ENCODE results near the gene NEK5. TPM values are rescaled to one million over a fixed set of nuclear protein-coding genes. Genes with fewer than 3 reads are reported as not detected.
"Not testable (repeated sequence)": the region's sequence is repeated elsewhere in the genome, so short reads cannot be mapped to it uniquely, and the experiment has no call there.

NEK5 gene
- total and polyA plus RNA-seq, 2 of the 8 experiments (the other 6 are each of a cell fraction or from before 2014, with no cell fraction given), result 0.12 to 0.35 TPM

GRCh38 chr13:52163878-52164277 lies 35.0 kb upstream of the NEK5 start:
- H3K79me1 ChIP-seq (ENCODE audit: low read depth, low read length); H3K36me3 ChIP-seq (ENCODE audit: control insufficient read depth in 2 of 4, insufficient read depth in 4 of 4, low read length in 3 of 4); H2AFZ ChIP-seq (ENCODE audit: low read length); H2BK120ac ChIP-seq (replicated peaks; ENCODE audit: low read depth, low read length); H4K5ac ChIP-seq (ENCODE audit: insufficient read length, low read depth, low read length); H4K20me1 ChIP-seq (replicated peaks in 1 of 2; ENCODE audit: control insufficient read depth in 1 of 2, insufficient read depth in 2 of 2, low read length in 2 of 2); H2BK12ac ChIP-seq (ENCODE audit: low read depth, low read length); H3K23me2 ChIP-seq (ENCODE audit: low read depth, low read length); H2BK15ac ChIP-seq (ENCODE audit: low read length); H3K14ac ChIP-seq (ENCODE audit: insufficient read length); H3K4me1 ChIP-seq (replicated peaks in 1 of 4; ENCODE audit: control insufficient read depth in 3 of 4, insufficient read depth in 4 of 4, low read length in 3 of 4); H2BK5ac ChIP-seq (ENCODE audit: low read depth, low read length); H2BK20ac ChIP-seq (ENCODE audit: low read length); H2AK5ac ChIP-seq (ENCODE audit: low read depth, low read length); H3K9me3 ChIP-seq (ENCODE audit: insufficient read depth in 2 of 2, low read depth in 1 of 2, low read length in 1 of 2); H3K79me2 ChIP-seq (ENCODE audit: control insufficient read depth in 1 of 2, insufficient read depth in 2 of 2, low read length in 2 of 2); H3K4me2 ChIP-seq (ENCODE audit: insufficient read depth in 1 of 2, low read depth in 2 of 2, low read length in 2 of 2); H3K27ac ChIP-seq (ENCODE audit: low read depth, low read length); DNase-seq (ENCODE audit: low read depth in 1 of 2, low spot score in 2 of 2); H3K4me3 ChIP-seq (ENCODE audit: extremely low read depth in 1 of 4, insufficient read depth in 2 of 4, low read depth in 3 of 4, low read length in 4 of 4); H3K4ac ChIP-seq (replicated peaks; ENCODE audit: insufficient read length, low read depth, low read length); H4K91ac ChIP-seq (replicated peaks; ENCODE audit: insufficient read length, low read length); POLR2A ChIA-PET (ENCODE audit: partially characterized antibody); FAIRE-seq; H3K23ac ChIP-seq (ENCODE audit: insufficient read length); H3K9ac ChIP-seq (replicated peaks in 1 of 4; ENCODE audit: extremely low read depth in 1 of 4, low read depth in 3 of 4, low read length in 3 of 4); H4K8ac ChIP-seq (ENCODE audit: extremely low read depth, insufficient read depth, low read length); H3K56ac ChIP-seq (replicated peaks; ENCODE audit: insufficient read length, low read depth, low read length); H3K18ac ChIP-seq (ENCODE audit: extremely low read depth, low read length); H3K27me3 ChIP-seq (replicated peaks in 1 of 4; ENCODE audit: control insufficient read depth in 3 of 4, extremely low read depth in 1 of 4, insufficient read depth in 3 of 4, low read length in 3 of 4): not testable (repeated sequence)
- WGBS, 2 experiments (ENCODE audit: extremely low coverage in 1 of 2, insufficient coverage in 1 of 2, insufficient read length in 1 of 2, insufficient replicate concordance in 2 of 2, low coverage in 1 of 2, low lambda C conversion rate in 2 of 2, missing lambda C conversion rate in 1 of 2), result 85% methylated on average over 3 of the region's 3 CpGs; no CpG with 5 or more reads in 1 of the 2 experiments
- CTCF ChIA-PET (ENCODE audit: partially characterized antibody), result interaction anchor here (1.1 kb wide), 1 partner anchor 221 kb away, joined by 3 read pairs; no protein-coding TSS in a partner anchor

All from H1 (cell line).